NCI-H446 treated with DMSO at 0.1 percent for 48 hours (cell line): ENCODE data around the gene SLC30A10.
"Not testable (repeated sequence)": the region's sequence is repeated elsewhere in the genome, so short reads cannot be mapped to it uniquely, and the experiment has no call there.

Experiments
- DNase-seq: peaks from one replicate; lab custom pipeline; 2025; lab: John Stamatoyannopoulos, UW

Gene SLC30A10

DNA sequence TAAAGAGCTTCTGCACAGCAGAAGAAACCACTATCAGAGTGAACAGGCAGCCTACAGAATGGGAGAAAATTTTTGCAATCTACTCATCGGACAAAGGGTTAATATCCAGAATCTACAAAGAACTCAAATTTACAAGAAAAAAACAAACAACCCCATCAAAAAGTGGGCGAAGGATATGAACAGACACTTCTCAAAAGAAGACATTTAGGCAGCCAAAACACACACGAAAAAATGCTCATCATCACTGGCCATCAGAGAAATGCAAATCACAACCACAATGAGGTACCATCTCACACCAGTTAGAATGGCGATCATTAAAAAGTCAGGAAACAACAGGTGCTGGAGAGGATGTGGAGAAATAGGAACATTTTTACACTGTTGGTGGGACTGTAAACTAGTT, 36.5 kb downstream of the SLC30A10 start:
- not testable (repeated sequence) for DNase-seq

DNA sequence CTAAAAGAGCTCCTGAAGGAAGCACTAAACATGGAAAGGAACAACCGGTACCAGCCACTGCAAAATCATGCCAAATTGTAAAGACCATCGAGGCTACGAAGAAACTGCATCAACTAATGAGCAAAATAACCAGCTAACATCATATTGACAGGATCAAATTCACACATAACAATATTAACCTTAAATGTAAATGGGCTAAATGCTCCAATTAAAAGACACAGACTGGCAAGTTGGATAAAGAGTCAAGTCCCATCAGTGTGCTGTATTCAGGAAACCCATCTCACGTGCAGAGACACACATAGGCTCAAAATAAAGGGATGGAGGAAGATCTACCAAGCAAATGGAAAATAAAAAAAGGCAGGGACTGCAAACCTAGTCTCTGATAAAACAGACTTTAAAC, 39.7 kb downstream of the SLC30A10 start:
- DNase-seq = not testable (repeated sequence)

DNA sequence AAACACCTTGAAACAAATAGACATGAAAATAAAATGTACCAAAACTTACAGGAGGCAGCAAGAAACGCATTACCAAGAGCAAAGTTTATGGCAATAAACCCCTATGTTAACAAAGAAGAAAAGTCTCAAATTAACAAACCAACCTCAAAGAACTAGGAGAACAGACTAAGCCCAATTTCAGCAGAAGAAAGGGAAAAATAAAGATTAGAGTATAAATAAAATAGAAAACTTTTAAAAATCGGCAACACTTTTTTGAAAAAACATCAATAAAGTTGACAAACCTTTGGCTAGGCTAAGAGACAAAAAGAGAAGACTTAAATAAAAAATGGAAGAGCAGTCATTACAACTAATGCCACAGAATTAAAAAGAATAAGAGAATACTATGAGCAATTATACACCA, 42.7 kb downstream of the SLC30A10 start:
- DNase-seq = no peak

DNA sequence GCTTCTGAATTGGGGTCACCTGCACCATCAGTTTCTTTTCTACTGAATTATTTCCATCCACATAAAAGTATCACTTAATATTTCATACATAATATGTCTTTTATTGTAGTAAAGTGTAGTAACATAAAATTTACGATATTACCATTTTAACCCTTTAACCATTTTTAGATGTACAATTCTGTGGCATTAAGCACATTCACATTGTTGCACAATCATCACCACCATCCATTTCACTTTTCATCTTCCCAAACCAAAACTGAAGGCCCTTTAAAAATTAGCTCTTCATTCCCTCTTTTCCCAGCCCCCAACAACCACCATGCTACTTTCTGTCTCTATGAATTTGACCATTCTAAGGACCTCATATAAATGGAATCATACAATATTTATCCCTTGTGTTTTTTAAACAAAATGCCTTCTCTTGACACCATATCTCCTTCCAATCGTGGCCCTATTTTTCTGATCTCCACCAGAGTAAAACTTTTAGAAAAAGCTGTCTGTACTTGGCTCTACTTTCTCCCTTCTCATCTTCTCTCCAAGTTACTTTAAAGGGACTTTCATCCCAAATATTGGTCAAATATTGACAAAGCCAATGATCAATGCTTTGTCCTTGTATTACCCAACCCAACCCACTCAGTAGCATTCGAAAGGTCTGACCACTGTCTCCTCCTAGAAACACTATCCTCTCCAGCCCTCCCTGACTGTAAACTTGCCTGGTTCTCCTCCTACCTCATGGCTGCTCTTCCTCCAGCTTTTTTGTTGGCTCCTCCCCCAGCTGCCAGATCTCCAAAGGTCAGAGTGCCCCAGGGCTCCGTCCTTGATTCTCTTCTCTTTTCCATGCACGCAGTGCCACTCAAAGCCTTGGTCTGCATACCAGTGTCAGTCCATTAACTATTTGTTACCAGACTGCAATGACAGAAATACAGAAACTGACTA, 44.7 kb downstream of the SLC30A10 start:
- DNase-seq = no peak

DNA sequence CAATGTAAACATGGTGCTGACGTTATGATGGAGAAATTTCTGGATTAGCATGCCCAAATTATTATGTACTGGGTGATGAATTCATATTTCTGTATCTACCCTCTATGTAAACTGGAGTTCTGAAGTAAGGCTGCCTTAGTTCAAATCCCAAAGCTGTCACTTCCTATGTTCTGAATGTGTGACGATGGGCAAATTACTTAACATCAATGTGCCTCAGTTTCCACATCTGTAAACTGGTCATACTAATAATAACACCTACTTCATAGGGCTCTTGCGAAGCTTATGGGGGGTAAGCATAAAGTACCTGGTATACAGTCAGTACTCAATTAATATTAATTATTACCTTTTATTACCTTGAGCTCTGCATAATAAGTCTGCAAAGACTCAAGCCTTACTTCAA, 45.6 kb downstream of the SLC30A10 start:
- no peak for DNase-seq

DNA sequence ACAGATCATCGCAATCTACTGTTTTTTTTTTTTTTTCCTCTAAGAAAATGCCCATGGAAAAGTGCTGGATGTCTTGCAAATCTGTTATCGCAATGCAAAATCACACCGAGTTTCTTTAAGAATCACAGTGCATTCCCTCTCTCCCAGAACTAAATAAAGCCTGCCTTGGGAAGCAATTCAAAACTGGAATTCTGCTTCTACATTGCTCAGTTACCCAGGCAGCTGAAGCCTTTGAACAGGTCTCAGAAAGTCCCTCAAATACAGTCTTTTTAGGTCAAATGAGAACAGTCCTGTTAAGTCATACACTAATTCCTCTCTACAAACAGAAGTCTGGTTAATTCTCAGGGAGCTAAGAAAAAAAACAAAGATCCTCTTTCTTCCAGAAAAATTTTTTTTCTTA, 46.3 kb downstream of the SLC30A10 start:
- DNase-seq = no peak

DNA sequence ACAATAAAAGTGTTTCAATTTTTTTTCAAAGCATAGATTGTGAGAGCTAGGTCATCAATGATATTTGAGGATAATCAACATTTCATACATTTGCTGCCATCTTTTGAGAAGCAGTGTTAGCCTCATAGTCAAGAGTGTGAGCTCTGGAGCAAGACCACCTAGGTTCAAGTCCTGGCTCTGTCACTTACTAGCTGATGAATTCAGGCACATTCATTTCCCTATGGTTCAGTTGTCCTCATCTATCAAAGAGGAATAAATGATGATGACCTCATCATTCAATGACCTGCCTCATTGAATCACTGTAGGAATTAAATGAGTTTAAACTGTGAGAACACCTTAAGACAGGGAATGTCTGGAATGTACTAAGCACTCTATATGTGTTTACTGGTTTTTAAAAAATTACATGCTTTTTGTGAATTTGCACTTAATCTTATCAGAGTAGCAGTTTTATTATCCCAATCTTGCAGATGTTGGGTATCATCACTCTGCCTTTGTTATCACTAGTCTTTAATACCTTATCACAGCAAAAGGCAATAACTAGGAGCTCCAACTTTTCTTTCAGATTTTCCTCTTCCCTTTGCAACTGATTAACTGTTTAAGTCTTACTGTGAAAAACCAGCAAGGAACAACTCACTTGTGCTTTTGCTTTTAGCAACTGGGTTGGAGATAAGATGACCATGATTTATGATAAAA, 47.4 kb downstream of the SLC30A10 start:
- no peak for DNase-seq

DNA sequence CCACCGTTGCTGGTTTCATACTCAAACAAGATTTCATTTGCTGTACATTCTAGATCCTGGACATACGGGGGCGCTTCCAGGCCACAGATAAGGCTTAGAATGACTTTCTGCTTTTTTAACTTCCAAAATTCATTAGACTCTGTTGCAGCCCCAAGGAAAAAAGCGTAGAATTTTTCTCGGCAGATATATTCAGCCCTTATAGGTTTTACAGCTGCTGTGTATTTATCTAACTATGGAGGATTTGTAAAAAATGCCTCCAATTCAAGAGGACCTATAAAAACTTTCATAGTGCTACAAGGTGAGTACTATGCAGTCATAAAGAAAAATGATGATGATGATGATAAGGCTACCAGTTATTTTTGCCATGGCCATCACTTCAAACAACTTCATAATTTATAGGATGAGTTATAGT, 51.6 kb downstream of the SLC30A10 start:
- DNase-seq = no peak

DNA sequence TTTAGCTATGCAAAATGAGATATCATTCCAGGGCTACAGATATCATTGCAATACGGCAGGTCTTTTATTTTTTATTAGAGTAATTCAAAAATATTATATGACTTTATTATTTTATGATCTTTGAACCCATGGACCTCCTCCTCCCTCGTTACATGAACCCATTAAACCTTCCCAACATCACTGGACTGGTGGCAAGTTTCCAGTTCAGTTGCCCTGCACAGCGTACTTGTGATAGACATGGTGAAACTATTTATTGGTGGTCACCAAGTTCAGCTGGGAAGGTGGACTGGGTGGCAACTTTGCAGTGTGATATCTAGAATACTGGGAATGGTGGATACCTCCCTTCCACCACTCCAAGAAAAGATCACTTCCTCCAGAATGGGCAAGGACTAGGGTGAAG, 52.5 kb downstream of the SLC30A10 start:
- no peak for DNase-seq

DNA sequence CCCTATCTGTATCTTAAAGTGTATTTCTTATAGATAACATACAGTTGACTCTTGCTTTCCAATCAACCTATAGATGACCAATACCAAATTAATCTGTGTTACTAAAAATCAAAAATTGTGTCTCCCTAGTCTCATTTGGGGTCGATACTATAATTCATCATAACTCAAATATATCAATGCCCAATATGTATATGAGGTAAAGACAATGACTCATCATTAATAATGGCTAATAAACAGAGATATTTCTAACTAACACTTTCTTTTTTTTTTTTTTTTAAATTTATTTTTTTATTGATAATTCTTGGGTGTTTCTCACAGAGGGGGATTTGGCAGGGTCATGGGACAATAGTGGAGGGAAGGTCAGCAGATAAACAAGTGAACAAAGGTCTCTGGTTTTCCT, 55.8 kb downstream of the SLC30A10 start:
- not testable (repeated sequence) for DNase-seq

DNA sequence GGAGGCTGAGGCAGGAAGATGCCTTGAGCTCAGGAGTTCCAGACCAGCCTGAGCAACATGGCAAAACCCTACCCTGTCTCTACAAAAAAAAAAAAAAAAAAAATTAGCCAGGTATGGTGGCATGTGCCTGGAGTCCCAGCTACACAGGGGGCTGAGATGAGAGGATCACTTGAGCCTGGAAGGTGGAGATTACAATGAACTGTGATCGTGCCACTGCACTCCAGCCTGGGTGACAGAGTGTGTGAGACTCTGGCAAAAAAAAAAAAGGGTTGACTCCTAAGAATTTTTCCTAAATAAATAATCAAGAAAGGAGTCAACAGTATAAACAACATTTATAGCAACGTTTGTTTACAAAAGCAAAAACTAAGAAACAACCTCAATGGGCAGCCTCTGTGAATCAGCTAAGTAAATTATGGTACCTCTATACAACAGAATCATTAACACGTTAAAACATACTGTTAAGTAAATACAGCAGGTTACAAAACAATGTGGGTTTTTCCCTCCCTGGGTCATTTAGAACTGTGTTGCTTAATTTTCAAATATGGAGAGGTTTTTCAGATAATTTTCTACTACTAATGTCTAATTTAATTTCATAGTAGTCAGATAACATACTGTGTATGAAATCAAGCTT, 56.8 kb downstream of the SLC30A10 start:
- no peak for DNase-seq

DNA sequence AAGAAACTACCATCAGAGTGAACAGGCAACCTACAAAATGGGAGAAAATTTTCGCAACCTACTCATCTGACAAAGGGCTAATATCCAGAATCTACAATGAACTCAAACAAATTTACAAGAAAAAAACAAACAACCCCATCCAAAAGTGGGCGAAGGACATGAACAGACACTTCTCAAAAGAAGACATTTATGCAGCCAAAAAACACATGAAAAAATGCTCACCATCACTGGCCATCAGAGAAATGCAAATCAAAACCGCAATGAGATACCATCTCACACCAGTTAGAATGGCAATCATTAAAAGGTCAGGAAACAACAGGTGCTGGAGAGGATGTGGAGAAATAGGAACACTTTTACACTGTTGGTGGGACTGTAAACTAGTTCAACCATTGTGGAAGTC, 59.7 kb downstream of the SLC30A10 start:
- DNase-seq = not testable (repeated sequence)
